Activated naive CD8-positive, alpha-beta T cell treated with anti-CD3 and anti-CD28 coated beads for 36 hours (primary cell): ENCODE measurements around the gene PCK2. TPM values are rescaled to one million over a fixed set of nuclear protein-coding genes. Genes with fewer than 3 reads are reported as not detected.

Experiments used
- DNase-seq: peaks from one replicate; pipeline ENCODE4 v3.0.0; 2021
- H3K27ac Mint-ChIP-seq: one replicate; pipeline ENCODE4 v1.8.0; 2022; ENCODE audit warnings: mild to moderate bottlenecking, moderate library complexity, mixed read lengths
- H3K27me3 Mint-ChIP-seq: one replicate; pipeline ENCODE4 v1.8.0; 2022; ENCODE audit warnings: mild to moderate bottlenecking, mixed read lengths
- H3K36me3 Mint-ChIP-seq: one replicate; pipeline ENCODE4 v1.8.0; 2021; ENCODE audit warnings: mild to moderate bottlenecking, mixed read lengths
- H3K4me1 Mint-ChIP-seq: one replicate; pipeline ENCODE4 v1.8.0; 2021; ENCODE audit warnings: mixed read lengths
- H3K4me3 Mint-ChIP-seq: one replicate; pipeline ENCODE4 v1.8.0; 2022; ENCODE audit warnings: mild to moderate bottlenecking, moderate library complexity, mixed read lengths
- H3K9me3 Mint-ChIP-seq: one replicate; pipeline ENCODE4 v1.8.0; 2022; ENCODE audit warnings: mixed read lengths
- total RNA-seq, 2 experiments: library from RNA; stranded (reverse); gene quantifications; one replicate each; pipeline ENCODE4 v1.2.3, GENCODE V29; 2021

The PCK2 gene
- total RNA-seq, 2 experiments from 2014 or later, result 110 TPM

DNA sequence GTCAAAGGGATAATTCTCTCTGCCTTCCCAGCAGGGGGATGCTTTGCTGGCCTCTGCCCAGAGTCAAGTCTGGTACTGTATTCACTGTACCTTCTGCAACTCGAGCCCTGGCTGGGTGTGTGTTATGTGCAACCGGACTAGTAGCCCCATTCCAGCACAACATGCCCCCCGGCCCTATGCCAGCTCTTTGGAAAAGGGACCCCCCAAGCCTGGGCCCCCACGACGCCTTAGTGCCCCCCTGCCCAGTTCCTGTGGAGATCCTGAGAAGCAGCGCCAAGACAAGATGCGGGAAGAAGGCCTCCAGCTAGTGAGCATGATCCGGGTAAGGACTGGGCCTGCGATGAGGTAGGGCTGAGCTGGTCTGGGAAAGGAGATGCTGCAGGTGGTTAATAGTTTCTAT is 56.5 kb downstream of the PCK2 start:
- peaks cover 26% of the 10 kb centered on the region for H3K4me1 Mint-ChIP-seq
- no peak overlapping the region for H3K27ac Mint-ChIP-seq
- H3K9me3 Mint-ChIP-seq, result no peaks in the 10 kb centered on the region
- H3K27me3 Mint-ChIP-seq, result no peaks in the 10 kb centered on the region
- H3K36me3 Mint-ChIP-seq, result peaks cover 36% of the 10 kb centered on the region
- DNase-seq, result no peak
- no peak overlapping the region for H3K4me3 Mint-ChIP-seq

DNA sequence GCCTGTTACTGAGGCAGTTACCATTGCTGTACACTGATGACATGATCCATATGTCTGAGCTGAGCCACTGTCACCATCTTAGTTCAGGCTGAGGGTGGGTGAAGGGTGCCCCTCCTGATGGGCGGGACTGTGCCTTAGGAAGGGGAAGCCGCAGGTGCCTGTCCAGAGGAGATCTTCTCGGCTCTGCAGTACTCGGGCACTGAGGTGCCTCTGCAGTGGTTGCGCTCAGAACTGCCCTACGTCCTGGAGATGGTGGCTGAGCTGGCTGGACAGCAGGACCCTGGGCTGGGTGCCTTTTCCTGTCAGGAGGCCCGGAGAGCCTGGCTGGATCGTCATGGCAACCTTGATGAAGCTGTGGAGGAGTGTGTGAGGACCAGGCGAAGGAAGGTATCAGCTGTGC is 56.9 kb downstream of the PCK2 start:
- Mint-ChIP-seq H3K9me3 (no peaks in the 10 kb centered on the region), H3K27ac (no peak overlapping the region), H3K4me3 (no peak overlapping the region), H3K4me1 (peaks cover 21% of the 10 kb centered on the region), H3K27me3 (no peaks in the 10 kb centered on the region), H3K36me3 (peaks cover 34% of the 10 kb centered on the region)
- no peak for DNase-seq

DNA sequence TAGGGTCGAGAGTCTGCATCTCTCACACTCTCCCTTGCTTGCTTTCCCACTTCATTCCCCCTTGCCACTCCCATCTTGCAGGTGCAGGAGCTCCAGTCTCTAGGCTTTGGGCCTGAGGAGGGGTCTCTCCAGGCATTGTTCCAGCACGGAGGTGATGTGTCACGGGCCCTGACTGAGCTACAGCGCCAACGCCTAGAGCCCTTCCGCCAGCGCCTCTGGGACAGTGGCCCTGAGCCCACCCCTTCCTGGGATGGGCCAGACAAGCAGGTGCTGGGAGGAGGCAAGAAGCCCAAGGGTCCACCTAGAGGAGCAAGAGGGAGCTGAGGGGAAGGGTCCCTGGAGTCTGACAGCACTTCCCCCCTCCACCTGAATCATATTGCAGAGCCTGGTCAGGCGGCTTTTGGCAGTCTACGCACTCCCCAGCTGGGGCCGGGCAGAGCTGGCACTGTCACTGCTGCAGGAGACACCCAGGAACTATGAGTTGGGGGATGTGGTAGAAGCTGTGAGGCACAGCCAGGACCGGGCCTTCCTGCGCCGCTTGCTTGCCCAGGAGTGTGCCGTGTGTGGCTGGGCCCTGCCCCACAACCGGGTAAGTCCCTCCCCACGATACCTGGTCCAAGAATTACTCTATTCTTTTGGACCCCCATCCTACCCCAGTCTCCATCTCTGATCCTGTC is 57.4 kb downstream of the PCK2 start:
- Mint-ChIP-seq H3K27ac (no peak overlapping the region), H3K27me3 (no peaks in the 10 kb centered on the region), H3K4me3 (no peak overlapping the region), H3K9me3 (no peaks in the 10 kb centered on the region), H3K36me3 (peaks cover 30% of the 10 kb centered on the region), H3K4me1 (peaks cover 21% of the 10 kb centered on the region)
- DNase-seq, result no peak

Other genes starting within 250 kb of the PCK2 start
- gene DHRS4, start 140.5 kb upstream of the PCK2 start, total RNA-seq, result 10 to 100 TPM; 18.0 to 21.4 TPM
- gene DHRS4L2, start 105.4 kb upstream of the PCK2 start, total RNA-seq, result 10 to 100 TPM; 18.1 to 20.8 TPM
- gene CARMIL3, start 42.3 kb upstream of the PCK2 start, total RNA-seq, result under 1 TPM; 0.43 to 0.56 TPM
- gene CPNE6, start 22.7 kb upstream of the PCK2 start, total RNA-seq, result not detected
- 10 to 100 TPM; 56.0 to 56.7 TPM for gene DCAF11, start 20.5 kb downstream of the PCK2 start, total RNA-seq
- gene NRL, start 20.6 kb downstream of the PCK2 start, total RNA-seq, result 1 to 10 TPM; 1.8 to 2.6 TPM
- under 1 TPM in 1 of 2 experiments, not detected in 1; 0.29 TPM for gene FITM1, start 36.3 kb downstream of the PCK2 start, total RNA-seq
- gene PSME1, start 41.9 kb downstream of the PCK2 start, total RNA-seq, result 100 to 1,000 TPM; 476 to 479 TPM
- gene EMC9, start 47.3 kb downstream of the PCK2 start, total RNA-seq, result 10 to 100 TPM; 39.1 to 40.1 TPM
- gene PSME2, start 52.3 kb downstream of the PCK2 start, total RNA-seq, result 100 to 1,000 TPM; 541 to 558 TPM
- gene RNF31, start 53.2 kb downstream of the PCK2 start, total RNA-seq, result 10 to 100 TPM; 82.2 to 86.5 TPM
- gene IRF9, start 67.0 kb downstream of the PCK2 start, total RNA-seq, result 100 to 1,000 TPM; 133 to 136 TPM
- 10 to 100 TPM; 28.9 to 29.2 TPM for gene REC8, start 77.8 kb downstream of the PCK2 start, total RNA-seq
- gene IPO4, start 94.5 kb downstream of the PCK2 start, total RNA-seq, result 100 to 1,000 TPM; 152 to 161 TPM
- gene TM9SF1, start 101.1 kb downstream of the PCK2 start, total RNA-seq, result 10 to 100 TPM; 20.7 to 22.5 TPM
- gene TSSK4, start 111.4 kb downstream of the PCK2 start, total RNA-seq, result not detected
- 10 to 100 TPM; 54.4 to 58.9 TPM for gene CHMP4A, start 119.2 kb downstream of the PCK2 start, total RNA-seq
- 10 to 100 TPM; 19.4 to 20.9 TPM for gene MDP1, start 121.8 kb downstream of the PCK2 start, total RNA-seq
- 100 to 1,000 TPM; 194 to 201 TPM for gene NEDD8, start 138.1 kb downstream of the PCK2 start, total RNA-seq
- 10 to 100 TPM; 44.5 to 48.4 TPM for gene GMPR2, start 138.6 kb downstream of the PCK2 start, total RNA-seq
- gene TINF2, start 148.3 kb downstream of the PCK2 start, total RNA-seq, result 10 to 100 TPM; 68.2 to 71.1 TPM
- gene TGM1, start 168.9 kb downstream of the PCK2 start, total RNA-seq, result 1 to 10 TPM; 2.6 to 3.3 TPM
- gene RABGGTA, start 177.3 kb downstream of the PCK2 start, total RNA-seq, result 10 to 100 TPM; 34.5 to 36.1 TPM
- 1 to 10 TPM; 7.4 to 8.6 TPM for gene DHRS1, start 205.5 kb downstream of the PCK2 start, total RNA-seq
- 10 to 100 TPM; 40.9 to 45.0 TPM for gene NOP9, start 205.5 kb downstream of the PCK2 start, total RNA-seq
- gene CIDEB, start 213.7 kb downstream of the PCK2 start, total RNA-seq, result 1 to 10 TPM; 6.0 to 6.7 TPM
- 10 to 100 TPM; 11.5 TPM for gene LTB4R2, start 215.8 kb downstream of the PCK2 start, total RNA-seq
- gene LTB4R, start 217.2 kb downstream of the PCK2 start, total RNA-seq, result 10 to 100 TPM in 1 of 2 experiments, 1 to 10 TPM in 1; 9.3 to 10.3 TPM
- gene ADCY4, start 240.8 kb downstream of the PCK2 start, total RNA-seq, result 1 to 10 TPM in 1 of 2 experiments, under 1 TPM in 1; 0.70 to 1.0 TPM
- gene RIPK3, start 245.7 kb downstream of the PCK2 start, total RNA-seq, result 1 to 10 TPM; 5.4 to 6.3 TPM